HepG2 (cell line): ENCODE measurements around the gene TFF2. TPM values are rescaled to one million over a fixed set of nuclear protein-coding genes. Genes with fewer than 3 reads are reported as not detected.

ENCODE experiments used
- ATAC-seq: fragments of 200-7000 bp; cut with Tn5 transposase; 3 replicates; pipeline ENCODE4 v1.9.1; 2020; ENCODE audit warnings: mild to moderate bottlenecking, moderate library complexity
- BruUV-seq: library from RNA; stranded (reverse); fragments of 400-500 nt; replicated peaks from 2 replicates; lab custom pipeline; 2021; lab: Mats Ljungman, UMichigan
- CTCF ChIA-PET: fragments of 300-600 bp; formaldehyde crosslinking; extraction: SDS; loops from one replicate; lab custom pipeline; 2021; ENCODE audit warnings: low total read pairs, inconsistent platforms, low intra/inter-chr PET ratio; lab: Yijun Ruan, JAX
- POLR2A ChIA-PET: fragments of 350-600 bp; sonication (Branson Sonifier 250); formaldehyde crosslinking; loops from one replicate; lab custom pipeline; 2020; ENCODE audit warnings: antibody characterized with exemption, inconsistent platforms; lab: Yijun Ruan, JAX
- DNase-seq: peaks from one replicate; pipeline ENCODE4 v3.0.0-alpha.2; 2015; ENCODE audit warnings: low spot score
- FAIRE-seq: peaks from 3 replicates; lab custom pipeline; 2011; peaks lifted over from hg19 to GRCh38; lab: Jason Lieb, UNC
- H2AFZ ChIP-seq: one replicate; pipeline ENCODE4 v1.6.1; 2011; ENCODE audit warnings: low read length, inconsistent platforms
- H3K27ac ChIP-seq: fragments of 300-600 bp; 3 replicates; pipeline ENCODE4 v1.8.0; 2011; ENCODE audit warnings: mixed run types, mild to moderate bottlenecking, mixed read lengths, low read length, inconsistent platforms; ENCODE audit not compliant: insufficient read depth; ENCODE audit errors: extremely low read length
- H3K27me3 ChIP-seq, 2 experiments: fragments of 200-600 bp in 1 of 2; 2 replicates in 1 of 2; 3 replicates in 1 of 2; pipeline versions ENCODE4 v1.6.0 to v1.8.0; 2011; ENCODE audit warnings: low read length in 2 of 2, mild to moderate bottlenecking in 2 of 2, moderate library complexity in 2 of 2, inconsistent platforms in 1 of 2; ENCODE audit not compliant: insufficient read depth in 2 of 2, control insufficient read depth in 1 of 2
- H3K36me3 ChIP-seq, 2 experiments: fragments of 200-600 bp in 1 of 2; replicated peaks in 1 of 2; 2 replicates in 1 of 2; 3 replicates in 1 of 2; pipeline versions ENCODE4 v1.5.1 to v1.8.0; 2011; ENCODE audit warnings: low read length in 2 of 2, inconsistent platforms in 1 of 2; ENCODE audit not compliant: insufficient read depth in 2 of 2, control insufficient read depth in 1 of 2
- H3K4me1 ChIP-seq: 2 replicates; pipeline ENCODE4 v1.5.1; 2012; ENCODE audit warnings: low read length, inconsistent platforms; ENCODE audit not compliant: insufficient read depth
- H3K4me2 ChIP-seq: 2 replicates; pipeline ENCODE4 v1.6.0; 2011; ENCODE audit warnings: low read depth, low read length, inconsistent platforms
- H3K4me3 ChIP-seq, 3 experiments: fragments of 200-600 bp in 1 of 3; sonication (generic), shearing (Covaris generic) in 1 of 3; replicated peaks in 1 of 3; 2 replicates each; pipeline ENCODE4 v1.5.1; 2011 to 2016; ENCODE audit warnings: low read length in 3 of 3, inconsistent platforms in 2 of 3, low read depth in 2 of 3, mild to moderate bottlenecking in 2 of 3, control low read depth in 1 of 3, mixed read lengths in 1 of 3; ENCODE audit not compliant: insufficient read depth in 1 of 3
- H3K79me2 ChIP-seq: one replicate; pipeline ENCODE4 v1.6.1; 2011; ENCODE audit warnings: low read length, inconsistent platforms; ENCODE audit not compliant: insufficient read depth
- H3K9ac ChIP-seq: 2 replicates; pipeline ENCODE4 v1.6.0; 2011; ENCODE audit warnings: mild to moderate bottlenecking, low read depth, low read length, inconsistent platforms; ENCODE audit not compliant: insufficient read depth
- H3K9me3 ChIP-seq: 2 replicates; pipeline ENCODE4 v1.5.1; 2012; ENCODE audit warnings: mild to moderate bottlenecking, low read length
- H4K20me1 ChIP-seq: 2 replicates; pipeline ENCODE4 v1.6.0; 2011; ENCODE audit warnings: inconsistent platforms, mild to moderate bottlenecking, low read length, moderate library complexity; ENCODE audit not compliant: insufficient read depth
- AKAP8 ChIP-seq: sonication (generic); formaldehyde crosslinking; IDR thresholded peaks from 2 replicates; pipeline ENCODE4 v1.5.1; 2020; ENCODE audit warnings: mild to moderate bottlenecking, missing genetic modification reagents
- ATF7-NPFF ChIP-seq: sonication (generic); formaldehyde crosslinking; IDR thresholded peaks from 2 replicates; pipeline ENCODE4 v1.8.1; 2023; ENCODE audit warnings: mild to moderate bottlenecking, low read depth, missing genetic modification reagents, moderate library complexity
- DR1 ChIP-seq: sonication (generic); formaldehyde crosslinking; IDR thresholded peaks from 2 replicates; pipeline ENCODE4 v1.8.0; 2021; ENCODE audit warnings: mild to moderate bottlenecking, missing genetic modification reagents, inconsistent platforms
- GTF2F1 ChIP-seq: fragments of 150-350 bp; IDR thresholded peaks from 2 replicates; pipeline ENCODE4 v1.6.1; 2014; ENCODE audit warnings: low read length
- LCORL ChIP-seq, 2 experiments: fragments of 450-650 bp in 1 of 2; sonication (generic) in 1 of 2; formaldehyde crosslinking in 1 of 2; IDR thresholded peaks; 2 replicates each; pipeline versions ENCODE4 v1.5.0 to v1.6.1; 2017 to 2020; ENCODE audit warnings: antibody characterized with exemption in 1 of 2, missing genetic modification reagents in 1 of 2
- MED13 ChIP-seq: sonication (generic); formaldehyde crosslinking; IDR thresholded peaks from 2 replicates; pipeline ENCODE4 v1.5.0; 2020; ENCODE audit warnings: missing genetic modification reagents
- MLLT10 ChIP-seq: sonication (generic); formaldehyde crosslinking; IDR thresholded peaks from 2 replicates; pipeline ENCODE4 v1.4.0; 2020; ENCODE audit warnings: missing genetic modification reagents
- ONECUT2 ChIP-seq: sonication (generic); formaldehyde crosslinking; IDR thresholded peaks from 2 replicates; pipeline ENCODE4 v1.4.0; 2020; ENCODE audit warnings: missing genetic modification reagents
- ZNF30 ChIP-seq: sonication (generic); formaldehyde crosslinking; IDR thresholded peaks from 2 replicates; pipeline ENCODE4 v1.5.0; 2020; ENCODE audit warnings: mild to moderate bottlenecking, missing genetic modification reagents
- ZNF567 ChIP-seq: sonication (generic); formaldehyde crosslinking; IDR thresholded peaks from 2 replicates; pipeline ENCODE4 v1.8.1; 2023; ENCODE audit warnings: mild to moderate bottlenecking, missing genetic modification reagents, borderline replicate concordance
- ZNF724P ChIP-seq: sonication (generic); formaldehyde crosslinking; IDR thresholded peaks from 2 replicates; pipeline ENCODE4 v1.8.0; 2022; ENCODE audit warnings: missing genetic modification reagents, borderline replicate concordance
- WGBS: methylation state at CpG from one replicate; pipeline ENCODE4 v1.1.6; 2017; ENCODE audit warnings: low lambda C conversion rate; 5-methylcytosine and 5-hydroxymethylcytosine counted together
- in situ Hi-C: cut with HindIII; loops from 2 replicates; pipeline ENCODE4 v1.10.0; 2017; ENCODE audit warnings: low pct_unique_long_range_greater_than_20kb; ENCODE audit not compliant: extremely low pct_ligation_motif_present
- intact Hi-C: fragments of 100-400 bp; cut with micrococcal nuclease; formaldehyde crosslinking; loops from one replicate; pipeline ENCODE4 v1.10.0; 2022; ENCODE audit not compliant: unreplicated experiment
- polyA plus RNA-seq, 8 experiments: library from polyadenylated mRNA; depleted of rRNA in 3 of 8; stranded (reverse) in 7 of 8; unstranded in 1 of 8; fragments of >200 nt; fragmentation: Illumina TruSeq in 4 of 8; extraction: Trizol in 4 of 8; gene quantifications; 2 replicates each; pipeline versions ENCODE4 v1.2.1 to v1.2.3, GENCODE V29; 2011 to 2016; ENCODE audit warnings: low read depth in 4 of 8, missing spikeins in 1 of 8, mixed read lengths in 1 of 8; ENCODE audit not compliant: insufficient read depth in 1 of 8
- total RNA-seq, 5 experiments: library from RNA; depleted of rRNA; stranded (reverse); fragments of >200 nt; fragmentation: Illumina TruSeq; extraction: Trizol; gene quantifications; 2 replicates each; pipeline ENCODE4 v1.2.3, GENCODE V29; 2016; ENCODE audit warnings: low read depth in 1 of 5
- TF ChIP-seq, protein P1 (sequence below): sonication (generic); formaldehyde crosslinking; IDR thresholded peaks from 2 replicates; pipeline ENCODE4 v1.4.0; 2020; ENCODE audit warnings: missing genetic modification reagents
- TF ChIP-seq, protein P2 (sequence below): sonication (generic); formaldehyde crosslinking; IDR thresholded peaks from 2 replicates; pipeline ENCODE4 v1.5.0; 2020; ENCODE audit warnings: mild to moderate bottlenecking, missing genetic modification reagents, moderate library complexity
- TF ChIP-seq, protein P3 (sequence below): sonication (generic); formaldehyde crosslinking; IDR thresholded peaks from 2 replicates; pipeline ENCODE4 v1.5.0; 2020; ENCODE audit warnings: missing genetic modification reagents

Gene TFF2
- total and polyA plus RNA-seq, 2 of the 13 experiments (the other 11 are each of a cell fraction or from before 2014, with no cell fraction given) = 1.5 TPM; not detected in 1

DNA sequence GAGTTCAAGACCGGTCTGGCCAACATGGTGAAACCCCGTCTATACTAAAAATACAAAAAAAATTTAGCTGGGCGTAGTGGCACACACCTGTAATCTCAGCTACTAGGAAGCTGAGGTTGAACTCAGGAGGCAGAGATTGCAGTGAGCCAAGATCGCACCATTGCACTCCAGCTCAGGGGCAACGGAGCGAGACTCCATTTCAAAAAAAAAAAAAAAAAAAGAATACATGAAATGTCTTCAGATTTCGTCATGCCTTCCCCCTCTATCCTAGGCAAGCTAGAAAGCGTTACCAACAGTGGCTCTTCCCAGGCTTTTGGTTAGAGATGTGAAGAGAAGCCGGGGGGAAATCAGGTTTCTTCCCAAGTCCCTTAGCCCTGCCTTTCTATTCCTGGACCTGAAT, 11.9 kb upstream of the TFF2 start:
- Histone ChIP-seq H3K27ac (no peak overlapping the region), H3K79me2 (no peaks in the 10 kb centered on the region), H3K4me2 (no peak overlapping the region), H3K9ac (no peak overlapping the region), H3K36me3 (no peaks in the 10 kb centered on the region), H3K27me3 (peaks cover 0 to 17% of the 10 kb centered on the region in 2 experiments; a peak in 1 of 5 replicates), H2AFZ (no peak overlapping the region), H3K4me1 (peaks cover 39% of the 10 kb centered on the region), H3K9me3 (no peaks in the 10 kb centered on the region), H3K4me3 (no peak overlapping the region), H4K20me1 (no peaks in the 10 kb centered on the region)
- in situ Hi-C loops (no loop called here), intact Hi-C loops (no loop called here)
- TF ChIP-seq MLLT10 (CRISPR knock-in tag) (no peak), ZNF567 (CRISPR knock-in tag) (no peak)
- ATAC-seq (no peak), DNase-seq (no peak), FAIRE-seq (no peak)
- ChIA-PET POLR2A (interaction anchor here (0.6 kb wide), 1 partner anchor 36 kb away, joined by 3 read pairs; no protein-coding TSS in a partner anchor), CTCF (no interaction called here)
- 63% methylated on average over 9 of the region's 9 CpGs for WGBS
- no TSS peak for BruUV-seq

DNA sequence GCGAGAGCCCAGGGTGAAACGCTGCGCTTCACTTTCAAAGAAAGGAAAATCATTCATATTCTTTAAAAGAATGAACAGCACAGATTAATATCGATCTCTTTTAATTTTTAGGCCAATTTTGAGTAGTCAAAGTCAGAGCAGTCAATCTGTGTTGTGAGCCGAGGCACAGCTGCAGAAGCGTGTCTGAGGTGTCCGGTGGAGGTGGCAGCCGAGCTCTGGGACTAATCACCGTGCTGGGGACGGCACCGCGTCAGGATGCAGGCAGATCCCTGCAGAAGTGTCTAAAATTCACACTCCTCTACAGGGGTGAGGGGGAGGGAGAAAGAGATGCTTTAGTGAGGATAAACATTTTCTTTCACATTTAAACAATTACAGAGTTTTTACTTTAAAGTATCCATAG, 11.4 kb upstream of the TFF2 start:
- BruUV-seq = no TSS peak
- no peak overlapping the region for H3K4me3 ChIP-seq
- POLR2A ChIA-PET = no interaction called here
- H3K27me3 ChIP-seq = peaks cover 0 to 17% of the 10 kb centered on the region in 2 experiments; a peak in 1 of 5 replicates
- WGBS = 78% methylated on average over 12 of the region's 12 CpGs
- no peaks in the 10 kb centered on the region for H3K36me3 ChIP-seq
- no peak overlapping the region for H3K4me2 ChIP-seq
- H3K9me3 ChIP-seq = no peaks in the 10 kb centered on the region; the same call in 1 of the 2 replicates
- ATAC-seq (no peak), DNase-seq (no peak), FAIRE-seq (no peak)
- no peak overlapping the region for H2AFZ ChIP-seq
- H3K79me2 ChIP-seq = no peaks in the 10 kb centered on the region
- no peaks in the 10 kb centered on the region for H4K20me1 ChIP-seq
- no peak overlapping the region for H3K27ac ChIP-seq
- peaks cover 36% of the 10 kb centered on the region for H3K4me1 ChIP-seq
- intact Hi-C loops = no loop called here
- H3K9ac ChIP-seq = no peak overlapping the region
- CTCF ChIA-PET = no interaction called here
- in situ Hi-C loops = no loop called here
- TF ChIP-seq, protein P1, sequence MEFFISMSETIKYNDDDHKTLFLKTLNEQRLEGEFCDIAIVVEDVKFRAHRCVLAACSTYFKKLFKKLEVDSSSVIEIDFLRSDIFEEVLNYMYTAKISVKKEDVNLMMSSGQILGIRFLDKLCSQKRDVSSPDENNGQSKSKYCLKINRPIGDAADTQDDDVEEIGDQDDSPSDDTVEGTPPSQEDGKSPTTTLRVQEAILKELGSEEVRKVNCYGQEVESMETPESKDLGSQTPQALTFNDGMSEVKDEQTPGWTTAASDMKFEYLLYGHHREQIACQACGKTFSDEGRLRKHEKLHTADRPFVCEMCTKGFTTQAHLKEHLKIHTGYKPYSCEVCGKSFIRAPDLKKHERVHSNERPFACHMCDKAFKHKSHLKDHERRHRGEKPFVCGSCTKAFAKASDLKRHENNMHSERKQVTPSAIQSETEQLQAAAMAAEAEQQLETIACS (CRISPR knock-in tag) = no peak
- TF ChIP-seq ZNF724P (CRISPR knock-in tag) (no peak), ONECUT2 (CRISPR knock-in tag) (no peak), GTF2F1 (no peak), DR1 (CRISPR knock-in tag) (no peak), MED13 (no peak), LCORL (IDR thresholded peaks at IDR 0.05) (no peak), LCORL (CRISPR knock-in tag; IDR thresholded peaks at IDR 0.05) (no peak), ATF7-NPFF (CRISPR knock-in tag) (no peak), AKAP8 (CRISPR knock-in tag) (no peak), ZNF30 (CRISPR knock-in tag) (no peak)
- TF ChIP-seq, protein P2, sequence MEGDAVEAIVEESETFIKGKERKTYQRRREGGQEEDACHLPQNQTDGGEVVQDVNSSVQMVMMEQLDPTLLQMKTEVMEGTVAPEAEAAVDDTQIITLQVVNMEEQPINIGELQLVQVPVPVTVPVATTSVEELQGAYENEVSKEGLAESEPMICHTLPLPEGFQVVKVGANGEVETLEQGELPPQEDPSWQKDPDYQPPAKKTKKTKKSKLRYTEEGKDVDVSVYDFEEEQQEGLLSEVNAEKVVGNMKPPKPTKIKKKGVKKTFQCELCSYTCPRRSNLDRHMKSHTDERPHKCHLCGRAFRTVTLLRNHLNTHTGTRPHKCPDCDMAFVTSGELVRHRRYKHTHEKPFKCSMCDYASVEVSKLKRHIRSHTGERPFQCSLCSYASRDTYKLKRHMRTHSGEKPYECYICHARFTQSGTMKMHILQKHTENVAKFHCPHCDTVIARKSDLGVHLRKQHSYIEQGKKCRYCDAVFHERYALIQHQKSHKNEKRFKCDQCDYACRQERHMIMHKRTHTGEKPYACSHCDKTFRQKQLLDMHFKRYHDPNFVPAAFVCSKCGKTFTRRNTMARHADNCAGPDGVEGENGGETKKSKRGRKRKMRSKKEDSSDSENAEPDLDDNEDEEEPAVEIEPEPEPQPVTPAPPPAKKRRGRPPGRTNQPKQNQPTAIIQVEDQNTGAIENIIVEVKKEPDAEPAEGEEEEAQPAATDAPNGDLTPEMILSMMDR = no peak
- TF ChIP-seq, protein P3, sequence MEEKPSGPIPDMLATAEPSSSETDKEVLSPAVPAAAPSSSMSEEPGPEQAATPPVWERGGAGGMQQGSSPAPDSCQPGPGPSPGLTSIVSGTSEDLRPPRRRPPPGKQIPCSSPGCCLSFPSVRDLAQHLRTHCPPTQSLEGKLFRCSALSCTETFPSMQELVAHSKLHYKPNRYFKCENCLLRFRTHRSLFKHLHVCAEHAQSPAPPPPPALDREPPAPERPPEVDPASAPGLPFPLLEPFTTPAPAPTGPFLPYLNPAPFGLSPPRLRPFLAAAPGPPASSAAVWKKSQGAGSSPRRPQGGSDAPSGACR (CRISPR knock-in tag) = no peak
